Stimulated activated CD4-positive, alpha-beta T cell treated with anti-CD3 and anti-CD28 coated beads, Interleukin-1b, Interleukin-23, amount 100 ng/mL, for 48 hours (primary cell): ENCODE measurements around the gene NAA16.
"Not testable (repeated sequence)": the region's sequence is repeated elsewhere in the genome, so short reads cannot be mapped to it uniquely, and the experiment has no call there.

ENCODE experiments used
- DNase-seq: peaks from one replicate; pipeline ENCODE4 v3.0.0-alpha.2; 2020

Gene NAA16

DNA sequence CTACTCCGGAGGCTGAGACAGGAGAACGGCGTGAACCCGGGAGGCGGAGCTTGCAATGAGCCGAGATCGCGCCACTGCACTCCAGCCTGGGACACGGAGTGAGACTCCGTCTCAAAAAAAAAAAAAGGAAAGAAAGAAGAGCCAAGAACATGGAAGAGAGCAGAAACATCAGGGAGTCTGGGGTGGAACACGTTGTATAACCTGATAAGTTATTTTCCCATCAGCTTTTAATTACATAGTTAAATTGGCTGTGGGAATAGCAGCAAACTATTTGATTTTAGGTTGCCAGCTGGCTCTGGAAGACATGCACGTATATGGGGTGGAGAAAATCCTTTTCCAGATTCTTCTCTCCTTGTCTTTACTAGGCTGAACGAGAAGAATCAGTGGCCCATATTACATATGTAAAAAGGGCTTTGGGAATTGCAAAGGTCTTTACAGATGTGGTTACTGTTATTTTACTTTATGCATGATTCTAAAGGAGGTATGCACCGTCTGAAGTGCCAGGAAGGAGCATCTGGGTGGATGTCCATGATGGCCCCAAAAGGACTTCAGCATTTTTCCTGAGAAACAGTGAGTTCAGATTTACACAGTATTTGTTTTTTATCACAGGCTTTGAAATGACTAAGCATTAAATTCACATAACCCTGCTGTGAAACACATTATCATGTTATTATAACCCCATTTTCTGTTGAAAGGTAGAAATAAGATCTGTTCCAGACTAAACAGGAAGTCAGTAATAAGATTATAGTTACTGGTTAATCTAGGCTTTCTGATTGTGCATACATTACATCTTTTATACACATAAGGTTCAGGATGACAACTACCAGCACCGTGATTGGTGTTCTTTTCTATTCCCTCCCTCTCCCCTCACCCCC is 4.6 kb upstream of the NAA16 start:
- DNase-seq = no peak

DNA sequence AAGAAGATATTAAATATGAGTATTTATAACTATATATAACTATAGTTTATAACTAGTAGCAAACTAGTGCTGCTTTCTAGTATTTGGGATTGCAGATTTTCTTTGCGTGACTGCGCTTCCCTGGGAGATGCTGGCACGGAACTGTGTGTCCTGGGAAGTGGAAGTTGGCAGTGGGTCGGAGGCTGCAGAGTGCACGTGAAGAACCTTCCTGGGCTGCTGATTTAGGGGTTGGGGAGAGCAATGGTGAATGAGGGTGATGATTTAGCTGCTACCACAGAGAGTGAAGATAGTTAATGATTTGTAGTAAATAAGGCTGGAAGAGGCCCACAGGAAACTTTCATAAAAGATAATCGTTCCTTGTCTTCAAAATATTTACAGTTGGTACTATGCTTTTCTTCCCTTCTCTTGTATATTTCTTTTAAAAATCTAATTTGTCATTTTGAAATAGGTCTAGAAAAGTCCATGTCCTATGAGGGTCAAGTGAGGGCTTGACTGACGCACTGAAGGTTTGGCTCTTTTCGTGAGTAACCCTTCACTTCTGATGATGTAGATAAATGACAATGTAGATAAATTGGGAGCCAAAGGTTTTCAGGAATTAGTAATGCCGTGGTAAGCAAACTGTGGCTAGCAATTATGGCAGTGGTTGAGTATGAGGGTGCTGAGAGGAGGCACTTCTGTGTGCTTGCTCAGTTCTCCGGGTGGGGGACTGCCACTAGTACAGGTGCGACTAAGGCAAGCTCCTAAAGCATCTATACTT is 3.0 kb upstream of the NAA16 start:
- DNase-seq = no peak

DNA sequence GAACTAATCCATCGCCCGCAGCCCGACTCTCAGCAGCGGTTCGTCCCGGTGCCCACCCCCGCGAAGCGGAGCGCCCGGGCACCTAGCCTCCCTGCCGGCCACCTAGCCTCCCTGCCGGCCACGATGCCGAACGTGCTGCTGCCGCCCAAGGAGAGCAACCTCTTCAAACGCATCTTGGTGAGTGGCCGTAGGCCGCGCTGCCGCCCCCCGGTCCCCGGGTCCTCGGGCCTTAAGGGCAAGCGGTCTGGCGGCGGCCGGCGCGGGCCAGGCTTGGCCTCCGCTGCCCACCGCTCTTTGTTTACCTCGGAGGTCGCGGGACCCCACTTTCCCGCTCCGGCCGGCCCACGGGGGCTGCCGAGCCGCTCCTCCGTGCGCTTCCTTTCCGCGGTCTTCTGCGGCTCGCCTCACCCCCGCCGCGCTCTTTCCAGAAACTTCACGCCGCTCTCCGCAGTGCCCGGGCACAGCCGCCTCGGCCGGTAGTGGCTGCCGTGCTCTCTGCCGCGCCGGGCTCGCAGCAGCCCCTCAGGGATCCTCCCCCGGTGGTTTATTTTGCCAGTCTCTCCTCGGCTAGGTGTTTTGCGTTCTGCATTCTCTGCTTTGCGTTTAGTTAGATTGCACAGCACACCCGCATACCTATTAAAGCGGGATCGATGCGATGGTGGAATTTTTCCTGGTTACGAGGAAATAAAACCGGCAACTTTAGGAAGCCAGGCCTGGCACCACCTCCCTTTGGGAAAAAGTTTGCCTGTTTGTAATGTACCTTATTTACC is 524 bp downstream of the NAA16 start:
- DNase-seq = peak; percentile 48

DNA sequence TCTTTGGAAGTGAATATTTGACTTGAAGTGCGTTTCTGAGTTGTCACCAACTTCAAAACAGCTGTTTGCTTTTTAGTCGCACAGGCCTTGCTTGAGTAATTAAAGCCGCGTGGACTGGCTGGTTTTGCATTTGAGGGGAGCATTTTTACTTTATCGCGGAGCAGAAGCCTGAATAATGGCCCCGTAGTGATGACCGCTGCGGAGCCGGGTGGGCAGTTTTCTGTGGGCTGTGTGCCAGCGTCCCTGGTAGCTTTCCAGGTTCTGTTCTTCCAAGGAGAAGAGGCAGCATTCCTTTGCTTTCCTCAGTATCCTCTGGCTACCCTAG is 1.1 kb downstream of the NAA16 start:
- DNase-seq = no peak

DNA sequence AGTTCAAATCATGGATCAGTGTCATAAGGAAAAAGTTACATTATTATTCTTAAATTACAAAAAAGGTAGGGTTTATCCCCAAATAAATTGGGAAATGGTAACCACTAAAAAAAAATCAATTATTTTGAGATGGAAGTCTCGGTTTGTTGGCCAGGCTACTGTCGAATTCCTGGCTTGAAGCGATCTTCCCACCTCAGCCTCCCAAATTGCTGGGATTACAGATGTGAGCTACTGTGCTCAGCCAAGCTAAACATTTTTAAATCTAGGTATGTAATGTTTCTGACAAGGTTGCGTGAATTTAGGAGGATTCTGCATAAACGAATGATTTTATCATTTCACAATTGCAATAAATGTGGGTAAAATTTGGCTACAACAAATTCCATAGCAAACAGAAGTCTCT is 2.0 kb downstream of the NAA16 start:
- no peak for DNase-seq

DNA sequence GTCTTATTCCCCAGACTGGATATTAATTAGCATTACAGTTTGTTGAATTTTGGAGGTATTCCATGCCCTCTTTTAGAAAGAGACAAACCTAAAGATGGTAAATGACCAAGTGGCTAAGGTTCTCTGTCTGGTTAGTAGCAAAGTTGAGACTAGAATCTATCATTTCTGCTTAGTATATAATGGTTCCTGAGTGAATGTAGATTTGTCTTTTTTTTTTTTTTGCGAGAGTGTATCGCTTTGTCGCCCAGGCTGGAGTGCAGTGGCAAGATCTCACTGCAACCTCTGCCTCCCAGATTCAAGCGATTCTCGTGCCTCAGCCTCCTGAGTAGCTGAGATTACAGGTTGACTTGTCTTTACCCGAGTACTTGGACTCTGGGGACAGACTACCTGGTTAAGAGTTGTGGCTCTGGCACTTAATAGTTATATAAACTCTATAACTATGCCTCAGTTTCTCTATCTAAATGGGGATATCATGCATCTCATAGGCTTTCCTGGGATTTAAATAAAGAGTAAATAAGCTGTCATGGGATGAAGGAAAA is 2.7 kb downstream of the NAA16 start:
- no peak for DNase-seq

DNA sequence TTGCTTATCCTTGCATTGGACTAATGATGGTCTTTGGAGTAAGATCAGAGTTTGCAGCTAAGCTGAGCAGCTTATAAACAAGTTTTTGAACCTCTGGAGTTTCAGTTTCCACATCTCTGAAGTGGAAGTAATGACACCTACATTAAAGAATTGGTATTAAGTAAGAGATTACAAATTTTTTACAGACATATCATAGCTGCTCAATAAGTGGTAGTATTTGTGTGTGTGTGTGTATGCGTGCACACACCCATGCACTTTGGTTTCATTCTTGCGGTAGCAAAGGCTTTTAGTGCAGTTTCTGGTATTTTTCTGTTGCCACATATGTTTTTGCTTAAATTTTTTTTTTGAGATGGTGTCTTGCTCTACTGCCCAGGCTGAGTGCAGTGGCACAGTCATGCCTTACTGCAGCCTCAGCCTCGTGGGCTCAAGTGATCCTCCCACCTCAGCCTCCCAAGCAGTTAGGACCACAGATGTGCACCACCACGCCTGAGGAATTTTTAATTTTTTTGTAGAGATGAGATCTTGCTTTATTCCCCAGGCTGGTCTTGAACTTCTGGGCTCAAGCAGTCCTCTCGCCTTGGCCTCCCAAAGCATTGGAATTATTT is 4.5 kb downstream of the NAA16 start:
- DNase-seq = no peak

DNA sequence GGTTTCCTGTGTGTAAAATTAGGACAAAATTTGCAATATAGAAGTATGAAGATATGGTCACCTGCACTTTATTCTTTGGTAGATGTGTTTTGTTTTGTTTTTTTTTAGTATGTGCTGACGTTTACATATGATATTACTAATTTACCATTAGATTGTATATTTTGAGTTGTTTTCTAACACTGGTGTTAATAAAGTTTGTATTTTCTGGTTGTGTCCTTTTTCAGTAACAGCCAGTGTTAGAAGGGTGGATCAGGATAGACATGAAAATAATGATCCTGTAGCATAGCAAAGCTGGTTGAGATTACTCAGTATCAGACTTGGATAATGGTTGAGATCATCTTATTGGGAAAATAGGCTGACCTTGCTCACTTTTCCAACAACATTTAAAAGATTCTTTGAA is 6.2 kb downstream of the NAA16 start:
- DNase-seq = no peak

DNA sequence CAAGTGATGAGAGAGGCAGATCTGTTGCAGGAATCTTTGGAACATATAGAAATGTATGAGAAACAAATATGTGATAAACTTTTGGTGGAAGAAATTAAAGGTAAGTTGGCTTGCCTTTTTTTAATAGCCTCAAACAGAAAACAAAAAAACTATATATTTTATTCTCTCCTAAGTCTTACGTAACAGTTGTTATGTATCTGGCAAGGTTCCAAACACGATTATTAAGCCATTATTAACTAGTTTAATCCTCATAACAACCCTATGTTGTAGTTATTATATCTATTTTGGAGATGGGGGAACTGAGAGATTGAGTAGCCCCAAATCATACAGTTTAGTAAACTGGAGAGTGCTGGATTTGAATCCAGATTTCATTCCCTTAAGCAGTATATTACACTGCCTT is 14.7 kb downstream of the NAA16 start:
- no peak for DNase-seq

DNA sequence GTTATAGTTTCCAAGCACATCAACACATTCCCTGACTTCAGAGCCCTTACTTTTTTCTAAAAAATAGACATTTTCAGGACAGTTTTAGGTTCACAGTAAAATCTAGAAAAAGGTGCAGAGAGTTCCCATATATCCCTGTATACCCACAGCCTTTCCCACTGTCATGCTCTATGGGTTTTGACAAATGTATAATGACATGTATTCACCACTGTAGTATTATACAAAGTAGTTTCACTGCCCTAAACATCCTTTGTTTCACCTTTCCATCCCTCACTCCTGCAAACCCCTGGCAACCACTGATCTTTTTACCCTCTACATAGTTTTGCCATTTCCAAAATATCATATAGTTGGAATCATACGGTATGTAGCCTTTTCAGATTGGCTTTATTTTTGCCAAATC is 15.6 kb downstream of the NAA16 start:
- no peak for DNase-seq

DNA sequence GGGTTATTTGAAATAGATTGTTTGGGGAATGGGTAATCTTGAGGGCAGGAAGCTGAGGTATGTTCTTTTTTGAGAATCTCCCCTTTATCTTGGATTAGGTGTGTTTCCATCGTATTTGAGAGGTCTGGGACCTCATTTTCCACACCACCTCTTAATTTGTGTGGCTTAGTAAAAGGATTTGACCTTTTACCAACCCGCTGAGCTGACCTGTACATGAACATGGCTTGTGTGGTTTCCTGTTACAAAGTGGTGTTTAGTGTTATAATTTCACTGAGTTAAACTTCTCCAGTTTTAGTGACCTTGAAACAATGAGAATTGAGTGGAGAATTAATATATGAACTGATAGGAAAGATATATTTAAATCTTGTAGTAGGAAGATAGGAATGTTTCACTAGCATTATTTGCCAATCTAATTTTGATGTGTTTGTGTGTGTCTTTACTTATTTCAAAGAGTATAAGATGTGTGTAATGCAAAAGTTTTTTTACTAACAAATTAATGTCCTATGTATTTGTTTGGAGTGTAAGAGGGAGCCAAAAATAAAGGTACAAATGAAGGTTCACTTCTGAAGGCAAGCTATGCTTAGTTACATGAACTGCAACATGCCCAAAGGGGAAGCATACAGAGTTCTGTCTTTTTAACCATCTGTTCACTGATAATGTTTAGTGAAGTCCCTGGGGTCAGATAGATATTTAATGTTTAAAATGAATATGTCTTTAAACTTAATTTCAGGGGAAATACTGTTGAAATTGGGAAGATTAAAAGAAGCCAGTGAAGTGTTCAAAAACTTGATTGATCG is 17.1 kb downstream of the NAA16 start:
- no peak for DNase-seq

DNA sequence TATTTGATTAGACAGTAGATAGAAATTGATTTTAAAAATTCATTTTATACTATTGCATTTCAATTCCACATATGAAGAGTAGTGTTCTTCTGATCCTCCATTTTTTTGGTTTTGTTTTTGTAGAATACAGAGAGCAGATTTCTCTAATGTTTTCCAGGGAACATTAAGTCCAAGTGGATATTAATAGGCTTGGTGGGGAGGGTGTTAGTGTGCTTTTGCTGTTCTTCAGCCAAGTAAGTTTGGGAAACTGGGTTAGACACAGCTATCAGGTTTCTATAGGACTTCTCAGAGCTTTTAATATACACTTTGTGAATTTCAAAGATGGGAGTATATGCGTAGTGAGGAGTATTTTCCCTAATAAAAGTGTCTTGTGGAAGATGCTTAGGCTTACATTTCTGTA is 21.8 kb downstream of the NAA16 start:
- DNase-seq = no peak

DNA sequence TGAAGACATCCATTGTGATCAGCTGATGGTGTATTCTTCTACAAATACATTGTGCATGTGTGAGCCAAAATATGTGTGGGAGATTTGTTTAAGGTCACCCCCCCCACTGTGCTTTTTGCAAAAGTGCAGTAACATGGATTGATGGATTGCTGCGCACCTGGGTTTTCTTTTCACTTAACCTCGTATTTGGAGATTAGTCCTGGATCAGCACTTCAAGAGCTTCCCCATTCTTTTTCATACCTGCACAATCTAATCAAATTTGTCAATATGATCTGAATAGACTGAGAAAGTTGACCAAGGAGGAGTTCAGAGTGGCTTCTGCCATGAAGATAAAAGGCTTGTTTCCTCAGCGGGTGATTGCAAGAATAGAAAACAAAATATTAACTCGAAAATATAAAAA is 23.7 kb downstream of the NAA16 start:
- DNase-seq = no peak

DNA sequence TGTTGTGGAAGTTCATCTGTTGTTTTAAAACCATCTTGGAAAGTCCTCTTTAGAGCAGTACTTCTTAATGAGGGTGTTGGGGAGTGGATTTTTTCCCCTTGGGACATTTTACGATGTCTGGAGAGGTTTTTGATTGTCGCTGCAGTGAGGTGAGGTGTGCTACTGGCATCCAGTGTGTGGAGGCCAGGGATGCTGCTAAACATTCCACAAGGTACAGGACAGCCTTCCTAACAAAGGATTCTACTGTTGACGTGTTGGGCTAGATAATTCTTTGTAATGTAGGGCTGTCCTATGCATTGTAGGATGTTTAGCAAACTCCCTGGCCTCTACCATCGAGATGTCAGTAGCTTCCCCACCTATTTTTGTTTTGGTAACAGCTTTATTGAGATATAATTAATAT is 33.3 kb downstream of the NAA16 start:
- DNase-seq = no peak

DNA sequence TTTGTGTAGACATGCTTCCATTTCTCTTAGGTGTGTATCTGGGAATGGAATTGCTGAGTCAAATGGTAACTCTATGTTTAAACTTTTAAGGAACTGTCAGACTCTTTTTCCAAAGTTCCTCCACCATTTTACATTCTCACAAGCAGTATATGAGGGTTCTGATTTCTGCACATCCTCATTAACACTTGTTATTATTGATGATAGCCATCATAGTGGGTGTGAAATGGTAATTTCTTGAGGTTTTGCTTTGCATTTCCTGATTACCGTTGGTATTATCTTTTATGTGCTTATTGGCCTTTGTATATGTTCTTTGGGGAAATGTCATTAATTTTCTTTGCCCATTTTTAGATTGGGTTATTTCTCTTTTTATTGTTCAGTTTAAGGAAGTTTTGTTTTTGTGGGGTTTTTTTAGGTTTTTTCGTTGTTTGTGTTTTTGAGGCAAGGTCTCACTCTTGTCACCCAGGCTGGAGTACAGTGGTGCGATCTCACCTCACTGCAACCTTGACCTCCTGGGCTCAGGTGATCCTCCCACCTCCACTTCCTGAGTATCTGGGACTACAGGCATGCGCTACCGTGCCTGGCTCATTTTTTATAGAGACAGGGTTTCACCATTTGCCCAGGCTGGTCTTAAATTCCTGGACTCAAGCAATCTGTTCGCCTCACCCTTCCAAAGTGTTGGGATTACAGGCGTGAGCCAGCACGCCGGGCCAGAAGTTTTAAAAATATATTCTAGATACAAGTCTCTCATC is 34.3 kb downstream of the NAA16 start:
- DNase-seq = no peak

DNA sequence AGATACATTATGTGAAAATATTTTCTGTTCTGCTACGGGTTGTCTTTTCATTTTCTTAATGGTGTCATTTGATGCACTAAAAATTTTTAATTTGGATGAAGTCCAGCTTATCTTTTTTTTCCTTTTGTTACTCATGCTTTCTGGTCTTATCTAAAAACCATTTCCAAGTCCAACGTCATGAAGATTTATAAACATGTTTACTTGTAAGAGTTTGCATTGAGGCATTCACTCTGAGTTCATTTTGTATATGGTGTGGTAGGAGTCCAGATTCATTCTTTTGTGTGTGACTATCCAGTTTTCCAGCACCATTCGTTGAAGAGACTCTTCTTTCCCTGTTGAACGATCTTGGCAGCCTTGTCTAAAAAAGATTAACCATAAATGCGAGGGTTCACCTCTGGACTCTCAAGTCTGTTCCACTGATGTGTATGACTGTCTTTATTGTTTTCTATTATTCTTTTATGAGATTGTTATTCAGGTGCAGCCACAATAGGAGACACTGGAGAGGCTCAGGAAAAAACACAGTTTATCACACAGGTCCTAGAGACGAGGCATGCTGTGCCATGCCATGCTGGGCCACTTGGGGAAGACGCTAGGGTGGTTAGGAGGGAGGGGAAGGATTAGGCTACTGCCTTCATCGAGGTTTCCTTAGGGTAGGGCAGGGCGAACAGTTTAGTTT is 35.0 kb downstream of the NAA16 start:
- no peak for DNase-seq

DNA sequence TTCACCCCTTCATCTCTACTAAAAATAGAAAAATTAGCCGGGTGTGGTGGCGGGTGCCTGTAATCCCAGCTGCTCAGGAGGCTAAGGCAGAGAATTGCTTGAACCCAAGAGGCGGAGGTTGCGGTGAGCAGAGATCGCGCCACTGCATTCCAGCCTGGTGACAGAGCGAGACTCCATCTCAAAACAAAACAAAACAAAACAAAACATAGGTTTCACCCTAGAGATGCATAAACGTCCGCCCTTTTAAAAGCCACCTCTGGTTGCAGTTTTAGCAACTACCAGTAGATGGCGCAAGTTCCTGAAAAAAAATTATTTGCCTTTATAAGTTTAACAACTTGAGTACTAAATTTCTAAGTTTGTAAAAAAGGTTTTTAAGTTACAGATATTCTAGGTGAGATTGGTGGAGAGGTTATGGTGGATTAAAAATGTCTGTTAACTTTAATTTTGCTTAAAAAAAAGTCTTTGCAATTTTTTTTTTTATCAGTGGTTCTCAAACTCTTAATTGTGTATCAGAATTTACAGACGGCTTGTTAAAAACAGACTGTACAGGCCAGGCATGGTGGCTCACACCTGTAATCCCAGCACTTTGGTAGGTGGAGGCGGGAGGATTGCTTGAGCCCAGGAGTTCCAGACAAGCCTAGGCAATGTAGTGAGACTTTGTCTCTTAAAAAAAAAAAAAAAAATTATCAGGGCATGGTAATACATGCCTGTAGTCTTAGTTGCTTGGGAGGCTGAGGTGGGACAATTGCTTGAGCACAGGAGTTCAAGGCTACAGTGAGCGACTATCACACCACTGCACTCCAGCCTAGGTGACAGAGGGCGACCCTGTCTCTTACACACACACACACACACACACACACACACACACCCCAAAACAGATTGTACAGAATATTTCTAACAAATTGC is 42.1 kb downstream of the NAA16 start:
- peak; percentile 23 for DNase-seq

DNA sequence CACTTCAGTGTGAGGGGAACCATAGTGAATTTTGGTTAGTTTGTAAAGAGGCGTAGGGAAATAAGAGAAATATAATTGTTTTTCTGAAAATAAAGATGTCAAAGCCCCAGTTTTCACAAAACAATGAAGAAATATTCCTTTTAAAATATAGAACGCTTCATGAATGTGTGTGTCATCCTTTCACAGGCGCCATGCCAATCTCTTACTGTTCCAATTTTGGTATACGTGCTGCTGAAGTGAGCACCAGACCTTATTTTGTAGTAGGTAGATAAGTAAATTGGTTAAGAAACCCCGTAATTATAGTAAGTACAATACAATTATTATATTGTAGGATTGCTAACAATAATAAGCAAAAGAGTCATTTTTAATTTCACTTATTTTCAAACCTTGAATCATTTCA is 43.3 kb downstream of the NAA16 start:
- DNase-seq = no peak

DNA sequence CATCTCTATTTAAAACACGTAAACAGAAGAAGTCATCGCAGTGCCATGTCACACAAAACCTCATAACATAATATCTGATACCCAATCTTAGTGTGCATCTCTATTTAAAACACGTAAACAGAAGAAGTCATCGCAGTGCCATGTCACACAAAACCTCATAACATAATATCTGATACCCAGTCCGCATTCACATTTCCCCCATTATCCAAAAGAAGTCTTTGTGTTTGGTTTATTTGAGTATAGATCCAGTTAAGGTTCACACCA is 45.2 kb downstream of the NAA16 start:
- not testable (repeated sequence) for DNase-seq

DNA sequence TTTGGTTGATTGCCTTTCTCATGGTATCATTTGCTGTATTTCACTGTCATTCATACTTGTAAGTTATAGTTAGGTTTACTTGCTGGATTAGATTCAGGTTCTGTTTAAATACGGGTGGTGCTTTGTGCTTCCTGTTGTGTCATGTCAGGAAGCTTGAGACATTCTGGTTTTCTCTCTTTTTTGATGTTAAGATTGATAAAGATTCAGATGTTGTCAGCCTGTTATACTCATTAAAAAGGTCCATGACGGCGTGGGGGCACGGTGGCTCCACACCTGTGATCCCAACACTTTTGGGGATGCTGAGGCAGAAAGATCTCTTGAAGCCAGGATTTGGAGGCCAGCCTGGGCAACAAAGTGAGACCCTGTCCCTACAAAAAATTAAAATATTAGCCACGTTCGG is 45.7 kb downstream of the NAA16 start:
- DNase-seq = peak; percentile 4
